Measurements from ENCODE around the gene MISP3. TPM values are rescaled to one million over a fixed set of nuclear protein-coding genes. Genes with fewer than 3 reads are reported as not detected.

The MISP3 gene
- total RNA-seq, 1 donor from 2014 or later, result 6.7 TPM

DNA sequence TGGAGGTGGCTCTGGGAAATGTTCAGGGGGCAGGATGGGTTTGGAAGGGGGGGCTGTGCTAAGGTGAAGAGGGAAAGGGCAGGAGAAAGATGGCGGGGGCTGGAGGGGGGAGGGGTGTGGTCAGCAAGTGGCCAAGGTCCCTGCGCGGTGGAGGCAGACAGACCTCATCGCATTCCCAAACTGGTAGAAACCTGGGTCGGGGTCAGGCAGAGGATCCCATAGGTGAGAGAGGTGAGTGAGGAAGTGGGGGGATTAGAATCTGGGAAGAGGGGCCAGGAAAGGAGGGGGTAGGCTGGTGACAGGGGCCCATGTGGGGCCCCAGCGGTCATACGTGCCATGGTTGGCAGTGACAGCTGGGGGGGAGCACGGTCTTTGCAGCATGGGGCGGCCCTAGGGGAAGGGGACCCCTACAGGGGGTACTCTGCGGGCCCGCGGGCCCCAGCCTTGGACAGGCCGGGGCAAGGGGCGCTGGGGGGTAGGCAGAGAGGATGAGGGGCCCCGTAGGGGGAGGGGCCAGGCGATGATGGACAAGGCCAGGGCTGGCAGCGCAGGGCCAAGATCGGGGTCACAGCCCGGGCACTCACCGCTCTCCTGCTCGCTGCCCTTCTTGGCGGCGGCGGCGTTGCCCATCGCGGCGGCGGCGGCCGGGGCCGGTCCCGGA lies 44.5 kb downstream of the MISP3 start:
- Histone ChIP-seq H3K27me3 (no peaks in the 10 kb centered on the region), H3K36me3 (no peaks in the 10 kb centered on the region), H3K4me1 (peaks cover 60% of the 10 kb centered on the region), H3K27ac (peak overlapping the region; percentile 78), H3K4me3 (peak overlapping the region; percentile 84), H3K9me3 (no peaks in the 10 kb centered on the region)
- ATAC-seq, result no peak
- peak; percentile 78 for DNase-seq
- TF ChIP-seq, protein P1, sequence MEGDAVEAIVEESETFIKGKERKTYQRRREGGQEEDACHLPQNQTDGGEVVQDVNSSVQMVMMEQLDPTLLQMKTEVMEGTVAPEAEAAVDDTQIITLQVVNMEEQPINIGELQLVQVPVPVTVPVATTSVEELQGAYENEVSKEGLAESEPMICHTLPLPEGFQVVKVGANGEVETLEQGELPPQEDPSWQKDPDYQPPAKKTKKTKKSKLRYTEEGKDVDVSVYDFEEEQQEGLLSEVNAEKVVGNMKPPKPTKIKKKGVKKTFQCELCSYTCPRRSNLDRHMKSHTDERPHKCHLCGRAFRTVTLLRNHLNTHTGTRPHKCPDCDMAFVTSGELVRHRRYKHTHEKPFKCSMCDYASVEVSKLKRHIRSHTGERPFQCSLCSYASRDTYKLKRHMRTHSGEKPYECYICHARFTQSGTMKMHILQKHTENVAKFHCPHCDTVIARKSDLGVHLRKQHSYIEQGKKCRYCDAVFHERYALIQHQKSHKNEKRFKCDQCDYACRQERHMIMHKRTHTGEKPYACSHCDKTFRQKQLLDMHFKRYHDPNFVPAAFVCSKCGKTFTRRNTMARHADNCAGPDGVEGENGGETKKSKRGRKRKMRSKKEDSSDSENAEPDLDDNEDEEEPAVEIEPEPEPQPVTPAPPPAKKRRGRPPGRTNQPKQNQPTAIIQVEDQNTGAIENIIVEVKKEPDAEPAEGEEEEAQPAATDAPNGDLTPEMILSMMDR (IDR thresholded peaks at IDR 0.05), result no peak
- intact Hi-C loops (cut with DNase I), result no loop called here

DNA sequence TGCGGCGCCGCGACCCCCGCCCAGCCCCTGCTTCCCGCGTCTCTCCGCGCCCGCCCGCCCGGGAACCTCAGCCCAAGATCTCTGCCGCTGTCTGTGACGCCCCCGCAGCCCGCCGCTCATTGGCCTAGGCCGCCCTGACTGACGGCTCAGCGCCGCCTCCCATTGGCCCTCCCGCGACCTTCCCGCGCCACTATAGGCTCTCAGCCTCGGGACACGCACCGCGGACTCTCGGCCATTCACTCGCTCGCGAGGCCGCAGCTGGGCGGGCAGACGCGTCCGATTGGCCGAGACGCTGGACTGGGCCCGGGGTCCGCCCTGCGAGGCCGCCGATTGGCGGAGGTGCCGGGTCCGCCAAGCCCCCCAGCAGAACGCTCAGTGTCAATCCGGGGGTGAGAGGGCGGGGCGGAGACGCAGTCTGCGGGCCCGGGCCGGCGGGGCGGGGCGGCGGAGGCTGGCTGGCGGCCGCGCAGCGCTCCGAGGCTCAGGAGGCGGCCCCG lies 45.1 kb downstream of the MISP3 start, which contains the start of gene PRKACA:
TSS of gene PRKACA (minus strand) at position 95 of the 497 bp plus-strand sequence. CDS start 215 bp downstream, outside the sequence.
- no peaks in the 10 kb centered on the region for H3K36me3 ChIP-seq
- ATAC-seq (peak; percentile 93), DNase-seq (peak; percentile 100)
- H3K4me3 ChIP-seq, result peak within 1 kb of the TSS; percentile 84
- no peaks in the 10 kb centered on the region for H3K27me3 ChIP-seq
- no peaks in the 10 kb centered on the region for H3K9me3 ChIP-seq
- intact Hi-C loops (cut with DNase I), result no loop called here
- H3K4me1 ChIP-seq, result peaks cover 54% of the 10 kb centered on the region
- TF ChIP-seq, protein P1 (IDR thresholded peaks at IDR 0.05), result no peak
- H3K27ac ChIP-seq, result peak within 1 kb of the TSS; percentile 100

GRCh38 chr19:14118165-14119051 lies 45.8 kb downstream of the MISP3 start:
- no peaks in the 10 kb centered on the region for H3K36me3 ChIP-seq
- intact Hi-C loops (cut with DNase I), result no loop called here
- ATAC-seq, result peak; percentile 67
- H3K27me3 ChIP-seq, result no peaks in the 10 kb centered on the region
- no peaks in the 10 kb centered on the region for H3K9me3 ChIP-seq
- peak overlapping the region; percentile 100 for H3K27ac ChIP-seq
- H3K4me3 ChIP-seq, result peak overlapping the region; percentile 65
- H3K4me1 ChIP-seq, result peaks cover 47% of the 10 kb centered on the region
- peak; percentile 92 for DNase-seq
- TF ChIP-seq, protein P1 (IDR thresholded peaks at IDR 0.05), result no peak

- Histone ChIP-seq H3K27me3 (no peaks in the 10 kb centered on the region), H3K9me3 (no peaks in the 10 kb centered on the region), H3K4me1 (peaks cover 40% of the 10 kb centered on the region), H3K27ac (peak overlapping the region; percentile 100), H3K4me3 (peak overlapping the region; percentile 65), H3K36me3 (no peaks in the 10 kb centered on the region)
- no peak for DNase-seq
- TF ChIP-seq, protein P1 (IDR thresholded peaks at IDR 0.05), result no peak
- ATAC-seq, result no peak
- intact Hi-C loops (cut with DNase I), result no loop called here
Observed at GRCh38 chr19:14119146-14119545, 46.6 kb downstream of the MISP3 start.

- H3K4me3 ChIP-seq, result peak overlapping the region; percentile 65
- H3K27me3 ChIP-seq, result no peaks in the 10 kb centered on the region
- H3K9me3 ChIP-seq, result no peaks in the 10 kb centered on the region
- intact Hi-C loops (cut with DNase I), result no loop called here
- ATAC-seq (no peak), DNase-seq (no peak)
- TF ChIP-seq, protein P1 (IDR thresholded peaks at IDR 0.05), result no peak
- H3K27ac ChIP-seq, result peak overlapping the region; percentile 100
- peaks cover 34% of the 10 kb centered on the region for H3K4me1 ChIP-seq
- H3K36me3 ChIP-seq, result no peaks in the 10 kb centered on the region
Observed at GRCh38 chr19:14119644-14120496, 47.3 kb downstream of the MISP3 start.

All from upper lobe of right lung (tissue), 1 donor.